K562 (cell line): ENCODE measurements around the gene NDUFA7. TPM values are rescaled to one million over a fixed set of nuclear protein-coding genes. Genes with fewer than 3 reads are reported as not detected.

Experiments used
- CREB3L1 ChIP-seq: fragments of 450-650 bp; IDR thresholded peaks from 2 replicates; pipeline ENCODE4 v1.6.1; 2014; ENCODE audit warnings: low read depth, mild to moderate bottlenecking, moderate library complexity, borderline replicate concordance
- EGR1 ChIP-seq: fragments of 450-650 bp; conservative IDR thresholded peaks from 2 replicates; pipeline ENCODE4 v1.6.1; 2017; ENCODE audit warnings: mild to moderate bottlenecking
- ELF1 ChIP-seq: fragments of 200-800 bp; sonication (Bioruptor generic); IDR thresholded peaks from 2 replicates; pipeline ENCODE4 v1.6.1; 2016; ENCODE audit warnings: missing genetic modification characterization, missing compliant biosample characterization
- ELF2 ChIP-seq: fragments of 250-450 bp; sonication (Bioruptor Pico); IDR thresholded peaks from 2 replicates; pipeline ENCODE4 v1.5.0; 2021; ENCODE audit warnings: mild to moderate bottlenecking
- EP400 ChIP-seq: fragments of 450-650 bp; IDR thresholded peaks from 2 replicates; pipeline ENCODE4 v1.6.1; 2017; ENCODE audit warnings: antibody characterized with exemption, mild to moderate bottlenecking, moderate library complexity
- EZH2 ChIP-seq: IDR thresholded peaks from 2 replicates; pipeline ENCODE4 v1.6.1; 2012; ENCODE audit warnings: low read depth, mild to moderate bottlenecking, inconsistent platforms, low read length, borderline replicate concordance
- GTF2A2 ChIP-seq: IDR thresholded peaks from 2 replicates; pipeline ENCODE4 v1.6.1; 2016; ENCODE audit warnings: mild to moderate bottlenecking, missing genetic modification characterization, missing compliant biosample characterization
- HMBOX1 ChIP-seq: sonication (generic); IDR thresholded peaks from 2 replicates; pipeline ENCODE4 v1.6.1; 2016
- KDM4B ChIP-seq, 2 experiments: fragments of 450-650 bp in 1 of 2; sonication (generic) in 1 of 2; IDR thresholded peaks; 2 replicates each; pipeline ENCODE4 v1.6.1; 2016 to 2017; ENCODE audit warnings: borderline replicate concordance in 2 of 2, antibody characterized with exemption in 1 of 2, low read depth in 1 of 2, mild to moderate bottlenecking in 1 of 2
- LEF1 ChIP-seq: fragments of 450-650 bp; IDR thresholded peaks from 2 replicates; pipeline ENCODE4 v1.6.1; 2016; ENCODE audit warnings: mild to moderate bottlenecking
- MEF2D ChIP-seq: conservative IDR thresholded peaks from 2 replicates; pipeline ENCODE4 v1.6.1; 2016; ENCODE audit warnings: low read depth, missing genetic modification characterization, missing compliant biosample characterization
- MYNN ChIP-seq, 2 experiments: sonication (generic); formaldehyde crosslinking in 1 of 2; IDR thresholded peaks; 2 replicates each; pipeline versions ENCODE4 v1.5.0 to v1.6.1; 2016 to 2020; ENCODE audit warnings: antibody characterized with exemption in 1 of 2, missing genetic modification reagents in 1 of 2
- RBM22 ChIP-seq: fragments of 200-400 bp; formaldehyde crosslinking; IDR thresholded peaks from 2 replicates; pipeline ENCODE4 v1.6.1; 2018; ENCODE audit warnings: low read length, low read depth; ENCODE audit not compliant: poor library complexity, severe bottlenecking
- TBP ChIP-seq: optimal IDR thresholded peaks from 2 replicates; pipeline ENCODE3; 2011; ENCODE audit warnings: low read depth, low read length, improper control_type of control experiment
- ZC3H11A ChIP-seq: IDR thresholded peaks from 2 replicates; pipeline ENCODE4 v1.6.1; 2012; ENCODE audit warnings: low read depth, low read length, improper control_type of control experiment
- ZFX ChIP-seq: sonication (generic); formaldehyde crosslinking; IDR thresholded peaks from 2 replicates; pipeline ENCODE4 v1.8.0; 2022; ENCODE audit warnings: mild to moderate bottlenecking, missing genetic modification reagents, moderate library complexity
- ZNF830 ChIP-seq: fragments of 250-450 bp; sonication (Bioruptor Pico); IDR thresholded peaks from 2 replicates; pipeline ENCODE4 v1.5.0; 2021; ENCODE audit warnings: mild to moderate bottlenecking
- polyA plus RNA-seq, 8 experiments: library from polyadenylated mRNA; depleted of rRNA in 4 of 8; stranded (reverse) in 5 of 8; unstranded in 3 of 8; fragments of >200 nt; fragmentation: Nextera tagmentation in 2 of 8; fragmentation: Illumina TruSeq in 1 of 8; extraction: Ambion mirVana in 2 of 8; extraction: Trizol in 1 of 8; gene quantifications; 2 replicates each; pipeline versions ENCODE4 v1.2.1 to v1.2.3, GENCODE V29; 2011 to 2014; ENCODE audit warnings: inconsistent platforms in 1 of 8, missing spikeins in 1 of 8
- total RNA-seq, 7 experiments: library from RNA; depleted of rRNA in 6 of 7; stranded (reverse); fragments of >200 nt in 6 of 7; fragmentation: Illumina TruSeq in 2 of 7; extraction: Trizol in 2 of 7; gene quantifications; 2 replicates each; pipeline versions ENCODE4 v1.2.1 to v1.2.3, GENCODE V29; 2011 to 2021; ENCODE audit warnings: low replicate concordance in 1 of 7
- TF ChIP-seq, protein P1 (sequence below), 2 experiments: fragments of 150-350 bp in 1 of 2; IDR thresholded peaks; 2 replicates each; pipeline ENCODE4 v1.6.1; 2012 to 2016; ENCODE audit warnings: low read depth in 2 of 2, low read length in 2 of 2, mild to moderate bottlenecking in 1 of 2, moderate library complexity in 1 of 2

NDUFA7 gene
- total and polyA plus RNA-seq, 9 of the 15 experiments (the other 6 are each of a cell fraction or from before 2014, with no cell fraction given): 70.8 to 348 (median 142) TPM

DNA sequence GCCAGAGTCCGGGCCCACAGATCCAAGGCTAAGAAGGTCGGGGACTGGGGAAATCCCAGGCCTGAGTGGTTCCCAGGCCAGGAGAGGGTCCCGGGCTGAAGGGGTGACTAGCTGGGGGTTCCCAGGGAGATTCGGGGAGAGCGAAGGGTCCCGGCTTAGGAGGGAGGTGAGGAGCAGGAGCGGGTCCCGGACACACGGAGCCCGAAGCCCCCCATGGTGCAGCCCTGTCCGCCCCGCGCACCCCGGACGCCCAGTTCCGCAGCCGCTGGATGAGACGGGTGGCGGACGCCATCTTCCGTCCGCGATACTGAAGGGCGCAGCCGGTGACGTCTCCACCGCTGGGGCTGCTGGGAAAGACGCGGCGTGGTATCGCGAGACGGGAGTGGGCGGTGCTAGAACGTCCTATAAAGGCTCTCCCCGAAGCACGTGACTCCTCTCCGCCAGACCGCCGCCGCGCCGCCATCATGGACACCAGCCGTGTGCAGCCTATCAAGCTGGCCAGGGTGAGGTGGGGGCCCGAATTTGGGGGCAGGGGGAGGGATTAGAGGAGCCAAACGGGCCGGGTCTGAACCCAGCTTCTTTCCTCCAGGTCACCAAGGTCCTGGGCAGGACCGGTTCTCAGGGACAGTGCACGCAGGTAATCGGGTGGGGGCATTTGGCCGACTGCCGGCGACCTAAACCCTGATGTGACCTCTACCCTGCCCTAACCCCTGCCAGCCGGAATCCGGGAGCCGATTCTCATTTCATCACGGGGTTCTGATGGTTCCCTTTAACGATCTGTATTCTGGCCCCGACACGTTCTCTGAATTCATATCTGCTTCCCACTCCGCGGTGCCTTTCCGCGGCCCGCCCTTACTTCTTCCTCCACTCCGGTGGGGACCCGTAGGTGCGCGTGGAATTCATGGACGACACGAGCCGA lies at the start of gene NDUFA7, which contains the start of gene RPS28 (continued):
- TF ChIP-seq, protein P1, sequence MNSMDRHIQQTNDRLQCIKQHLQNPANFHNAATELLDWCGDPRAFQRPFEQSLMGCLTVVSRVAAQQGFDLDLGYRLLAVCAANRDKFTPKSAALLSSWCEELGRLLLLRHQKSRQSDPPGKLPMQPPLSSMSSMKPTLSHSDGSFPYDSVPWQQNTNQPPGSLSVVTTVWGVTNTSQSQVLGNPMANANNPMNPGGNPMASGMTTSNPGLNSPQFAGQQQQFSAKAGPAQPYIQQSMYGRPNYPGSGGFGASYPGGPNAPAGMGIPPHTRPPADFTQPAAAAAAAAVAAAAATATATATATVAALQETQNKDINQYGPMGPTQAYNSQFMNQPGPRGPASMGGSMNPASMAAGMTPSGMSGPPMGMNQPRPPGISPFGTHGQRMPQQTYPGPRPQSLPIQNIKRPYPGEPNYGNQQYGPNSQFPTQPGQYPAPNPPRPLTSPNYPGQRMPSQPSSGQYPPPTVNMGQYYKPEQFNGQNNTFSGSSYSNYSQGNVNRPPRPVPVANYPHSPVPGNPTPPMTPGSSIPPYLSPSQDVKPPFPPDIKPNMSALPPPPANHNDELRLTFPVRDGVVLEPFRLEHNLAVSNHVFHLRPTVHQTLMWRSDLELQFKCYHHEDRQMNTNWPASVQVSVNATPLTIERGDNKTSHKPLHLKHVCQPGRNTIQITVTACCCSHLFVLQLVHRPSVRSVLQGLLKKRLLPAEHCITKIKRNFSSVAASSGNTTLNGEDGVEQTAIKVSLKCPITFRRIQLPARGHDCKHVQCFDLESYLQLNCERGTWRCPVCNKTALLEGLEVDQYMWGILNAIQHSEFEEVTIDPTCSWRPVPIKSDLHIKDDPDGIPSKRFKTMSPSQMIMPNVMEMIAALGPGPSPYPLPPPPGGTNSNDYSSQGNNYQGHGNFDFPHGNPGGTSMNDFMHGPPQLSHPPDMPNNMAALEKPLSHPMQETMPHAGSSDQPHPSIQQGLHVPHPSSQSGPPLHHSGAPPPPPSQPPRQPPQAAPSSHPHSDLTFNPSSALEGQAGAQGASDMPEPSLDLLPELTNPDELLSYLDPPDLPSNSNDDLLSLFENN (IDR thresholded peaks at IDR 0.05; ENCODE audit: low read depth in 2 of 2, low read length in 2 of 2): 0 out of 4 replicates have a peak, but pooled peaks of 1 of the 2 experiments have one; percentile 41
- TF ChIP-seq TBP: peak; percentile 98
- peak; percentile 92 for TF ChIP-seq ZFX (CRISPR knock-in tag)
- TF ChIP-seq KDM4B (IDR thresholded peaks at IDR 0.05; ENCODE audit: borderline replicate concordance in 2 of 2, low read depth in 1 of 2): peak in 1 of 2 experiments; percentile 26; a peak in 1 of 4 replicates
- TF ChIP-seq MYNN (IDR thresholded peaks at IDR 0.05): 0 out of 2 replicates have a peak, but pooled peaks have one; percentile 47
- no peak for TF ChIP-seq MYNN (CRISPR knock-in tag; IDR thresholded peaks at IDR 0.05)
- peak; percentile 65; the same call in 1 of the 2 replicates for TF ChIP-seq HMBOX1
- no peak for TF ChIP-seq EZH2
- TF ChIP-seq EGR1: peak; percentile 39
- TF ChIP-seq CREB3L1: peak; percentile 90
- TF ChIP-seq ZNF830 (CRISPR knock-in tag): no peak
- no peak for TF ChIP-seq ELF2 (CRISPR knock-in tag)
- no peak for TF ChIP-seq RBM22
- TF ChIP-seq ELF1: peak; percentile 65
- TF ChIP-seq MEF2D (tag): no peak
- TF ChIP-seq EP400: peak; percentile 97
- TF ChIP-seq GTF2A2: peak; percentile 88
- no peak for TF ChIP-seq LEF1
- TF ChIP-seq ZC3H11A: no peak
